HepG2 (cell line): Measurements from ENCODE around the gene EIF4A3. TPM values are rescaled to one million over a fixed set of nuclear protein-coding genes. Genes with fewer than 3 reads are reported as not detected.

Experiments
- ATAC-seq: fragments of 200-7000 bp; cut with Tn5 transposase; 3 replicates; pipeline ENCODE4 v1.9.1; 2020; ENCODE audit warnings: mild to moderate bottlenecking, moderate library complexity
- BruUV-seq: library from RNA; stranded (reverse); fragments of 400-500 nt; replicated peaks from 2 replicates; lab custom pipeline; 2021; lab: Mats Ljungman, UMichigan
- CTCF ChIA-PET: fragments of 300-600 bp; formaldehyde crosslinking; extraction: SDS; loops from one replicate; lab custom pipeline; 2021; ENCODE audit warnings: low total read pairs, inconsistent platforms, low intra/inter-chr PET ratio; lab: Yijun Ruan, JAX
- POLR2A ChIA-PET: fragments of 350-600 bp; sonication (Branson Sonifier 250); formaldehyde crosslinking; loops from one replicate; lab custom pipeline; 2020; ENCODE audit warnings: antibody characterized with exemption, inconsistent platforms; lab: Yijun Ruan, JAX
- DNase-seq: peaks from one replicate; pipeline ENCODE4 v3.0.0-alpha.2; 2015; ENCODE audit warnings: low spot score
- FAIRE-seq: peaks from 3 replicates; lab custom pipeline; 2011; peaks lifted over from hg19 to GRCh38; lab: Jason Lieb, UNC
- H2AFZ ChIP-seq: one replicate; pipeline ENCODE4 v1.6.1; 2011; ENCODE audit warnings: low read length, inconsistent platforms
- H3K27ac ChIP-seq: fragments of 300-600 bp; 3 replicates; pipeline ENCODE4 v1.8.0; 2011; ENCODE audit warnings: mixed run types, mild to moderate bottlenecking, mixed read lengths, low read length, inconsistent platforms; ENCODE audit not compliant: insufficient read depth; ENCODE audit errors: extremely low read length
- H3K27me3 ChIP-seq, 2 experiments: fragments of 200-600 bp in 1 of 2; 2 replicates in 1 of 2; 3 replicates in 1 of 2; pipeline versions ENCODE4 v1.6.0 to v1.8.0; 2011; ENCODE audit warnings: low read length in 2 of 2, mild to moderate bottlenecking in 2 of 2, moderate library complexity in 2 of 2, inconsistent platforms in 1 of 2; ENCODE audit not compliant: insufficient read depth in 2 of 2, control insufficient read depth in 1 of 2
- H3K36me3 ChIP-seq, 2 experiments: fragments of 200-600 bp in 1 of 2; replicated peaks in 1 of 2; 2 replicates in 1 of 2; 3 replicates in 1 of 2; pipeline versions ENCODE4 v1.5.1 to v1.8.0; 2011; ENCODE audit warnings: low read length in 2 of 2, inconsistent platforms in 1 of 2; ENCODE audit not compliant: insufficient read depth in 2 of 2, control insufficient read depth in 1 of 2
- H3K4me1 ChIP-seq: 2 replicates; pipeline ENCODE4 v1.5.1; 2012; ENCODE audit warnings: low read length, inconsistent platforms; ENCODE audit not compliant: insufficient read depth
- H3K4me2 ChIP-seq: 2 replicates; pipeline ENCODE4 v1.6.0; 2011; ENCODE audit warnings: low read depth, low read length, inconsistent platforms
- H3K4me3 ChIP-seq, 3 experiments: fragments of 200-600 bp in 1 of 3; sonication (generic), shearing (Covaris generic) in 1 of 3; replicated peaks in 1 of 3; 2 replicates each; pipeline ENCODE4 v1.5.1; 2011 to 2016; ENCODE audit warnings: low read length in 3 of 3, inconsistent platforms in 2 of 3, low read depth in 2 of 3, mild to moderate bottlenecking in 2 of 3, control low read depth in 1 of 3, mixed read lengths in 1 of 3; ENCODE audit not compliant: insufficient read depth in 1 of 3
- H3K79me2 ChIP-seq: one replicate; pipeline ENCODE4 v1.6.1; 2011; ENCODE audit warnings: low read length, inconsistent platforms; ENCODE audit not compliant: insufficient read depth
- H3K9ac ChIP-seq: 2 replicates; pipeline ENCODE4 v1.6.0; 2011; ENCODE audit warnings: mild to moderate bottlenecking, low read depth, low read length, inconsistent platforms; ENCODE audit not compliant: insufficient read depth
- H3K9me3 ChIP-seq: 2 replicates; pipeline ENCODE4 v1.5.1; 2012; ENCODE audit warnings: mild to moderate bottlenecking, low read length
- H4K20me1 ChIP-seq: 2 replicates; pipeline ENCODE4 v1.6.0; 2011; ENCODE audit warnings: inconsistent platforms, mild to moderate bottlenecking, low read length, moderate library complexity; ENCODE audit not compliant: insufficient read depth
- CBX2 ChIP-seq, 2 experiments: fragments of 200-600 bp in 1 of 2; sonication (generic); formaldehyde crosslinking in 1 of 2; IDR thresholded peaks; 2 replicates each; pipeline versions ENCODE4 v1.7.0 to v1.8.1; 2018 to 2022; ENCODE audit warnings: low read depth in 2 of 2, low read length in 1 of 2, mild to moderate bottlenecking in 1 of 2, missing genetic modification reagents in 1 of 2
- FOXK2 ChIP-seq: fragments of 450-650 bp; IDR thresholded peaks from 2 replicates; pipeline ENCODE4 v1.6.1; 2016
- HOXA3 ChIP-seq: sonication (generic); formaldehyde crosslinking; IDR thresholded peaks from 2 replicates; pipeline ENCODE4 v1.5.0; 2020; ENCODE audit warnings: missing genetic modification reagents
- KDM1A ChIP-seq: IDR thresholded peaks from 2 replicates; pipeline ENCODE4 v1.6.1; 2016; ENCODE audit warnings: missing compliant biosample characterization
- KDM4B ChIP-seq: sonication (generic); formaldehyde crosslinking; IDR thresholded peaks from 2 replicates; pipeline ENCODE4 v1.4.0; 2020; ENCODE audit warnings: missing genetic modification reagents
- NFKB2 ChIP-seq: sonication (generic); formaldehyde crosslinking; IDR thresholded peaks from 2 replicates; pipeline ENCODE4 v1.4.0; 2020; ENCODE audit warnings: missing genetic modification reagents, borderline replicate concordance
- SCMH1 ChIP-seq: sonication (generic); formaldehyde crosslinking; IDR thresholded peaks from 2 replicates; pipeline ENCODE4 v1.9.0; 2021; ENCODE audit warnings: missing genetic modification reagents, mild to moderate bottlenecking, borderline replicate concordance
- ZNF607 ChIP-seq: sonication (generic); formaldehyde crosslinking; IDR thresholded peaks from 2 replicates; pipeline ENCODE4 v1.5.1; 2020; ENCODE audit warnings: missing genetic modification reagents, mild to moderate bottlenecking, borderline replicate concordance
- ZNF652 ChIP-seq: IDR thresholded peaks from 2 replicates; pipeline ENCODE4 v1.6.1; 2016; ENCODE audit warnings: low read depth, borderline replicate concordance
- ZNF674 ChIP-seq: sonication (generic); formaldehyde crosslinking; IDR thresholded peaks from 2 replicates; pipeline ENCODE4 v1.5.0; 2020; ENCODE audit warnings: low read depth, mild to moderate bottlenecking, missing genetic modification reagents
- ZNF775 ChIP-seq: sonication (generic); formaldehyde crosslinking; IDR thresholded peaks from 2 replicates; pipeline ENCODE4 v1.4.0; 2020; ENCODE audit warnings: missing genetic modification reagents, mild to moderate bottlenecking, moderate library complexity, borderline replicate concordance
- WGBS: methylation state at CpG from one replicate; pipeline ENCODE4 v1.1.6; 2017; ENCODE audit warnings: low lambda C conversion rate; 5-methylcytosine and 5-hydroxymethylcytosine counted together
- in situ Hi-C: cut with HindIII; loops from 2 replicates; pipeline ENCODE4 v1.10.0; 2017; ENCODE audit warnings: low pct_unique_long_range_greater_than_20kb; ENCODE audit not compliant: extremely low pct_ligation_motif_present
- intact Hi-C: fragments of 100-400 bp; cut with micrococcal nuclease; formaldehyde crosslinking; loops from one replicate; pipeline ENCODE4 v1.10.0; 2022; ENCODE audit not compliant: unreplicated experiment
- polyA plus RNA-seq, 8 experiments: library from polyadenylated mRNA; depleted of rRNA in 3 of 8; stranded (reverse) in 7 of 8; unstranded in 1 of 8; fragments of >200 nt; fragmentation: Illumina TruSeq in 4 of 8; extraction: Trizol in 4 of 8; gene quantifications; 2 replicates each; pipeline versions ENCODE4 v1.2.1 to v1.2.3, GENCODE V29; 2011 to 2016; ENCODE audit warnings: low read depth in 4 of 8, missing spikeins in 1 of 8, mixed read lengths in 1 of 8; ENCODE audit not compliant: insufficient read depth in 1 of 8
- total RNA-seq, 5 experiments: library from RNA; depleted of rRNA; stranded (reverse); fragments of >200 nt; fragmentation: Illumina TruSeq; extraction: Trizol; gene quantifications; 2 replicates each; pipeline ENCODE4 v1.2.3, GENCODE V29; 2016; ENCODE audit warnings: low read depth in 1 of 5
- TF ChIP-seq, protein P1 (sequence below): sonication (generic); formaldehyde crosslinking; IDR thresholded peaks from 2 replicates; pipeline ENCODE4 v1.5.1; 2020; ENCODE audit warnings: missing genetic modification reagents, mild to moderate bottlenecking, borderline replicate concordance
- TF ChIP-seq, protein P2 (sequence below): IDR thresholded peaks from 2 replicates; pipeline ENCODE4 v1.6.1; 2016; ENCODE audit warnings: low read depth, missing genetic modification reagents, missing compliant biosample characterization

The EIF4A3 gene
- total and polyA plus RNA-seq, 2 of the 13 experiments (the other 11 are each of a cell fraction or from before 2014, with no cell fraction given): 145 to 187 TPM

- Histone ChIP-seq H3K27me3 (peaks cover 11 to 93% of the 10 kb centered on the region in 2 experiments), H4K20me1 (no peaks in the 10 kb centered on the region), H3K9ac (no peak overlapping the region), H3K36me3 (no peaks in the 10 kb centered on the region), H3K9me3 (no peaks in the 10 kb centered on the region), H3K27ac (no peak overlapping the region), H3K4me3 (no peak overlapping the region), H3K4me1 (peaks cover 13% of the 10 kb centered on the region), H3K79me2 (no peaks in the 10 kb centered on the region), H3K4me2 (no peak overlapping the region), H2AFZ (no peak overlapping the region)
- ChIA-PET CTCF (no interaction called here), POLR2A (no interaction called here)
- DNase-seq (no peak), ATAC-seq (no peak), FAIRE-seq (no peak)
- 70% methylated on average over 12 of the region's 17 CpGs for WGBS
- TF ChIP-seq KDM4B (CRISPR knock-in tag): no peak
- no peak for TF ChIP-seq ZNF775
- TF ChIP-seq ZNF607 (CRISPR knock-in tag): no peak
- no peak for TF ChIP-seq SCMH1
- TF ChIP-seq ZNF652 (CRISPR knock-in tag): no peak
- TF ChIP-seq CBX2 (IDR thresholded peaks at IDR 0.05; ENCODE audit: low read depth, low read length): no peak
- TF ChIP-seq CBX2 (CRISPR knock-in tag; IDR thresholded peaks at IDR 0.05; ENCODE audit: low read depth): no peak
- TF ChIP-seq FOXK2: no peak
- TF ChIP-seq KDM1A (CRISPR knock-in tag): no peak
- TF ChIP-seq ZNF674: no peak
- TF ChIP-seq, protein P1, sequence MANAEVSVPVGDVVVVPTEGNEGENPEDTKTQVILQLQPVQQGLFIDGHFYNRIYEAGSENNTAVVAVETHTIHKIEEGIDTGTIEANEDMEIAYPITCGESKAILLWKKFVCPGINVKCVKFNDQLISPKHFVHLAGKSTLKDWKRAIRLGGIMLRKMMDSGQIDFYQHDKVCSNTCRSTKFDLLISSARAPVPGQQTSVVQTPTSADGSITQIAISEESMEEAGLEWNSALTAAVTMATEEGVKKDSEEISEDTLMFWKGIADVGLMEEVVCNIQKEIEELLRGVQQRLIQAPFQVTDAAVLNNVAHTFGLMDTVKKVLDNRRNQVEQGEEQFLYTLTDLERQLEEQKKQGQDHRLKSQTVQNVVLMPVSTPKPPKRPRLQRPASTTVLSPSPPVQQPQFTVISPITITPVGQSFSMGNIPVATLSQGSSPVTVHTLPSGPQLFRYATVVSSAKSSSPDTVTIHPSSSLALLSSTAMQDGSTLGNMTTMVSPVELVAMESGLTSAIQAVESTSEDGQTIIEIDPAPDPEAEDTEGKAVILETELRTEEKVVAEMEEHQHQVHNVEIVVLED: no peak
- no peak for TF ChIP-seq HOXA3
- TF ChIP-seq NFKB2 (CRISPR knock-in tag): no peak
- TF ChIP-seq, protein P2, sequence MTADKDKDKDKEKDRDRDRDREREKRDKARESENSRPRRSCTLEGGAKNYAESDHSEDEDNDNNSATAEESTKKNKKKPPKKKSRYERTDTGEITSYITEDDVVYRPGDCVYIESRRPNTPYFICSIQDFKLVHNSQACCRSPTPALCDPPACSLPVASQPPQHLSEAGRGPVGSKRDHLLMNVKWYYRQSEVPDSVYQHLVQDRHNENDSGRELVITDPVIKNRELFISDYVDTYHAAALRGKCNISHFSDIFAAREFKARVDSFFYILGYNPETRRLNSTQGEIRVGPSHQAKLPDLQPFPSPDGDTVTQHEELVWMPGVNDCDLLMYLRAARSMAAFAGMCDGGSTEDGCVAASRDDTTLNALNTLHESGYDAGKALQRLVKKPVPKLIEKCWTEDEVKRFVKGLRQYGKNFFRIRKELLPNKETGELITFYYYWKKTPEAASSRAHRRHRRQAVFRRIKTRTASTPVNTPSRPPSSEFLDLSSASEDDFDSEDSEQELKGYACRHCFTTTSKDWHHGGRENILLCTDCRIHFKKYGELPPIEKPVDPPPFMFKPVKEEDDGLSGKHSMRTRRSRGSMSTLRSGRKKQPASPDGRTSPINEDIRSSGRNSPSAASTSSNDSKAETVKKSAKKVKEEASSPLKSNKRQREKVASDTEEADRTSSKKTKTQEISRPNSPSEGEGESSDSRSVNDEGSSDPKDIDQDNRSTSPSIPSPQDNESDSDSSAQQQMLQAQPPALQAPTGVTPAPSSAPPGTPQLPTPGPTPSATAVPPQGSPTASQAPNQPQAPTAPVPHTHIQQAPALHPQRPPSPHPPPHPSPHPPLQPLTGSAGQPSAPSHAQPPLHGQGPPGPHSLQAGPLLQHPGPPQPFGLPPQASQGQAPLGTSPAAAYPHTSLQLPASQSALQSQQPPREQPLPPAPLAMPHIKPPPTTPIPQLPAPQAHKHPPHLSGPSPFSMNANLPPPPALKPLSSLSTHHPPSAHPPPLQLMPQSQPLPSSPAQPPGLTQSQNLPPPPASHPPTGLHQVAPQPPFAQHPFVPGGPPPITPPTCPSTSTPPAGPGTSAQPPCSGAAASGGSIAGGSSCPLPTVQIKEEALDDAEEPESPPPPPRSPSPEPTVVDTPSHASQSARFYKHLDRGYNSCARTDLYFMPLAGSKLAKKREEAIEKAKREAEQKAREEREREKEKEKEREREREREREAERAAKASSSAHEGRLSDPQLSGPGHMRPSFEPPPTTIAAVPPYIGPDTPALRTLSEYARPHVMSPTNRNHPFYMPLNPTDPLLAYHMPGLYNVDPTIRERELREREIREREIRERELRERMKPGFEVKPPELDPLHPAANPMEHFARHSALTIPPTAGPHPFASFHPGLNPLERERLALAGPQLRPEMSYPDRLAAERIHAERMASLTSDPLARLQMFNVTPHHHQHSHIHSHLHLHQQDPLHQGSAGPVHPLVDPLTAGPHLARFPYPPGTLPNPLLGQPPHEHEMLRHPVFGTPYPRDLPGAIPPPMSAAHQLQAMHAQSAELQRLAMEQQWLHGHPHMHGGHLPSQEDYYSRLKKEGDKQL: no peak
- in situ Hi-C loops (no loop called here), intact Hi-C loops (no loop called here)
- no TSS peak for BruUV-seq
These were observed 34.5 kb upstream of the EIF4A3 start for GRCh38 chr17:80181431-80181830.
